ENCODE measurements around the gene IGSF22. TPM values are rescaled to one million over a fixed set of nuclear protein-coding genes. Genes with fewer than 3 reads are reported as not detected.

Gene IGSF22
- total and polyA plus RNA-seq, 8 donors: 0.16 to 1.2 (median 0.69) TPM

DNA sequence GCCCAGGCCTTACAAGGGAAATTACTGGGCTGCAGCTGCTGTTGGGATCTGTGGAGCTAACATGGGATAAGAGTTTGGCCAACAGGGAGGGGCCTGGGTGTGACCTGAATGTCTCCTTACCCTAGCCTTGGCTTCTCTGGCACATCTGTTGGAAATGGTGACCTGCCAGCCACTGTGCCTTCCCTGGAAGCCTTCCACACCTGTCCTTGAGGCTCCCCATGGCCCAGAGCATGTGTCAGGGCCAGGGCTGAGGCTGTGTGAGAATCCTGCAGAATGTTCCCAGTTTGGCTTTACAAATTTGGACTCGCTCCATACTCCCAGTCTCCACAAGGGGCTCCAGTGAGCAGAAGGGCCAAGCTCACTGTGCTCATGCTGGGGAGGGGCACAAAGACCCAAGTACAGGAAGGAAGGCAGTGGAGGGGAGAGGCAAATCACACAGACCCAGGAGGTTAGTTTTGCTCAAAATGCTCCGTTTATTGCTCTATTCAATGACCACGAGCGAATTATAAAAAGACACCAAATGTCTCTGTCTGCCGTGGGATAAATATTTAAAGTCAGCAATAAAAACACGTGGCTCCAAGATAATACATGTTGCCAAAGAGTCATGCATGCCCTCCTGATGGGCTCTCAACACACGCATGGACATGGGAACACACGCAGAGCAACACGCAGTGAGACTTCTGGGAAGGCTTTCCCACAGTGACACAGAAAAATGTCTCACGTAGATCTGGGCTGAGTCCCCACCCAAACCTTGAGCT, 1.7 kb upstream of the IGSF22 start:
- DNase-seq (peak in 3 of 6 donors; percentile 40 to 47 (median 43)), FAIRE-seq (no peak), ATAC-seq (peak; percentile 53 to 79 (median 66))
- no peaks in the 10 kb centered on the region for H3K9me3 ChIP-seq
- 56 to 65% methylated on average over 10 of the region's 10 CpGs for WGBS, 2 donors
- no peaks in the 10 kb centered on the region for H3K4me1 ChIP-seq
- no peaks in the 10 kb centered on the region for H3K36me3 ChIP-seq
- intact Hi-C loops (cut with DNase I): no loop called here
- H3K27me3 ChIP-seq: no peaks in the 10 kb centered on the region
- no peak overlapping the region for H3K4me3 ChIP-seq
- peak; percentile 31 to 60 (median 52) for TF ChIP-seq CTCF (IDR thresholded peaks at IDR 0.05)
- H3K27ac ChIP-seq: no peak overlapping the region

DNA sequence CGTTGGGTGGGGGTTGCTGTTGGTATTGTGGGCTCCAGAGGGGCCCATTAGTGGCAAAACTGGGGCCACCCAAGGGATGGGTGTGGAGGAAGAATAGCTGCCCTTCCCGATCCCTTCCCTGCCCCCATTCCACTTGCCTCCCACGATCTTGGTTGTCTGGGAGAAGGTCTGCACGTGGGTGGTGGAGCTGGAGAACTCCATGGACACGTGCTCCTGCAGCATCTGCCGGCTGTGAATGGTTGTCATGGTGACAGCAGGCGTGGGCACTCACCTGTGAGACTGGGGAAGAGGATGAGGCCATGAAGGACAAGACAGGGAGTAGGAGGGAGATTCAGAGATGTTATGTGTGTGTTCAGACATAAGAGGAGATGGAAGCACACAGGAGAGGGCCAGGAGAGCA, 2.0 kb downstream of the IGSF22 start:
- intact Hi-C loops (cut with DNase I): no loop called here
- no peaks in the 10 kb centered on the region for H3K27me3 ChIP-seq
- H3K9me3 ChIP-seq: no peaks in the 10 kb centered on the region
- WGBS, 2 donors: 50 to 55% methylated on average over 7 of the region's 7 CpGs
- no peak for FAIRE-seq
- H3K27ac ChIP-seq: no peak overlapping the region
- TF ChIP-seq CTCF (IDR thresholded peaks at IDR 0.05): no peak
- no peaks in the 10 kb centered on the region for H3K36me3 ChIP-seq
- peak in 1 of 4 donors; percentile 5 for ATAC-seq
- no peaks in the 10 kb centered on the region for H3K4me1 ChIP-seq
- H3K4me3 ChIP-seq: no peak overlapping the region
- DNase-seq: peak in 1 of 6 donors; percentile 52

DNA sequence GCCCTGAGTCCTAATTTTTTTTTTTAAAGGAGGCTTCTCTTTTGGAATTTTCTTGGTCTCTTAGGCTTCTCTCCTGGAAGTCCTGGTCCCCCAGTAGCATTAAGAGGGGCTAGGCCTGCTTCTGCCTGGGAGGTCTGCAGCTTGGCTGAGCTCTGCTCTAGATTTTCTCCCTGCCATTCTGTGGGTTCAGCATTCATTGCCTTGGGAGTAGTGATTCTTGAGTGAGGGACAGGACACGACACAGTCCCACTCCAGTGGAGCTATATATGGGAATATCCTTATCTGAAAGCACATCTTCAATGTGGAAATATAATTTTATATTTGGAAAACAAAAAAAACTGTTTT, 3.7 kb downstream of the IGSF22 start:
- Histone ChIP-seq H3K27ac (no peak overlapping the region), H3K4me3 (peak overlapping the region in 1 of 4 donors; percentile 62), H3K27me3 (no peaks in the 10 kb centered on the region), H3K36me3 (no peaks in the 10 kb centered on the region), H3K4me1 (no peaks in the 10 kb centered on the region), H3K9me3 (no peaks in the 10 kb centered on the region)
- FAIRE-seq (no peak), ATAC-seq (no peak), DNase-seq (no peak)
- TF ChIP-seq CTCF (IDR thresholded peaks at IDR 0.05): peak in 1 of 4 donors; percentile 31
- intact Hi-C loops (cut with DNase I): no loop called here
- 86 to 92% methylated on average over 1 of the region's 1 CpG for whole genome bisulfite sequencing, 2 donors

GRCh38 chr11:18721561-18722292, 4.3 kb downstream of the IGSF22 start:
- no peaks in the 10 kb centered on the region for H3K27me3 ChIP-seq
- no peaks in the 10 kb centered on the region for H3K36me3 ChIP-seq
- DNase-seq: peak in 5 of 6 donors; percentile 32 to 80 (median 53)
- intact Hi-C loops (cut with DNase I): no loop called here
- peak; percentile 68 to 81 (median 75) for TF ChIP-seq CTCF (IDR thresholded peaks at IDR 0.05)
- H3K4me3 ChIP-seq: peak overlapping the region; percentile 30 to 62 (median 45)
- no peaks in the 10 kb centered on the region for H3K4me1 ChIP-seq
- no peak for FAIRE-seq
- no peaks in the 10 kb centered on the region for H3K9me3 ChIP-seq
- peak overlapping the region; percentile 2 to 34 (median 20) for H3K27ac ChIP-seq
- ATAC-seq: peak; percentile 74 to 84 (median 81)
- 2 to 5% methylated on average over 34 to 36 of the region's 36 CpGs for WGBS, 2 donors
